Heart left ventricle (tissue), 13 donors: ENCODE results near the gene MMP10.

Source experiments
- POLR2A ChIP-seq, 2 donors: fragments of 450-650 bp; IDR thresholded peaks; one replicate each; pipeline ENCODE4 v1.6.1; 2017; ENCODE audit warnings: antibody characterized with exemption in 2 of 2, mild to moderate bottlenecking in 2 of 2, moderate library complexity in 2 of 2
- TF ChIP-seq, protein P1 (sequence below), 12 donors: fragments of 200-600 bp; sonication (generic) in 4 of 12; IDR thresholded peaks; one replicate each; pipeline versions ENCODE4 v1.5.0 to v1.8.0; 2018 to 2022; ENCODE audit warnings: antibody characterized with exemption in 12 of 12, mild to moderate bottlenecking in 5 of 12
- donor health status: ischemic (EF 13 %, LVEDD 7.1; RV severe dilation, severe dysfunction).
- donor health status: DM: no; HTN: yes; CAD: no.
- donor health status: DM: no; HTN: no; CAD: no.
- donor health status: ischemic (EF 25% LVEDD 6.9; RV normal size, moderate dysfunction).
- donor health status: ischemic (EF 25% LVEDD 5.7; RV mildly dilated, moderate dysfunction).
- donor health status: ischemic (EF 35%, LVEDD 5.7; RV mildly dilated, moderate dysfunction).
- donor health status: nonischemic (EF 11% LVEDD 7.7; RV severe dilation, severe dysfunction).
- donor health status: DM: yes; HTN: yes; CAD: no.
- donor health status: PGD.
- donor health status: ischemic (EF 29% LVEDD 5.4; RV normal size, mild dysfunction).
- donor health status: nonischemic (EF 23%, LVEDD 6.1; RV moderate dilation, normal function).

DNA sequence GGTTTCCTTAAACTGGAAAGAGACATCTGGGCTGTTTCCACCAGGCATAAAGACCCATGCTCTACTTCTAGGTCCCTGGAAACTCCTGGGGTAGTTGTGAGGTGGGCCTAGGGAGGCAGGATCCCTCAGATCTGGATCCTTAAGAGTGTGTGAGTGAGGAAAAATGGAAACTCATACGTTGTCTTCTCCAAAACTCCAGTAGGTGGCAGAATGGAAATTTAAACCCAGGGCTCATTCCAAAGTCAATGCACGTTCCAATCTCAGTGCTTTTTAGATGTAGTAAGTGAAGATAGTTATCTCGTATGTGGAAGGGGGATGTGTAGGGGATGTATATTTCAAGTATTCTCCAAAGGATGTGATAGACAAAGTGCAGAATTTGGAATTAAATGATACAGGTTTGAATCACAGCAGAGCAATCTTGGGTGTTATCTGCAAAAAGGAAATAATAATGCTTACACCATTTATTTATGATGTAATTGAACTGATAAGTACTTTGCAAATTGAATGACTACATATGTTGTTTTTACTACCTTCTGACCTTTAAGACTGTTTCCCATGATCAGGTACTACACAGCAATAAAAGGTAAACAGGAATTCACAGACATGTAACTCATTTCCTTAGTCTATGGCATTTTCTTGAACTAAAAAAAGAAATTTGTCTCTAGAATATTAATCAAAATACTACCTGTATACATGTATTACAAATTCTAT is 30.7 kb upstream of the MMP10 start:
- TF ChIP-seq, protein P1, sequence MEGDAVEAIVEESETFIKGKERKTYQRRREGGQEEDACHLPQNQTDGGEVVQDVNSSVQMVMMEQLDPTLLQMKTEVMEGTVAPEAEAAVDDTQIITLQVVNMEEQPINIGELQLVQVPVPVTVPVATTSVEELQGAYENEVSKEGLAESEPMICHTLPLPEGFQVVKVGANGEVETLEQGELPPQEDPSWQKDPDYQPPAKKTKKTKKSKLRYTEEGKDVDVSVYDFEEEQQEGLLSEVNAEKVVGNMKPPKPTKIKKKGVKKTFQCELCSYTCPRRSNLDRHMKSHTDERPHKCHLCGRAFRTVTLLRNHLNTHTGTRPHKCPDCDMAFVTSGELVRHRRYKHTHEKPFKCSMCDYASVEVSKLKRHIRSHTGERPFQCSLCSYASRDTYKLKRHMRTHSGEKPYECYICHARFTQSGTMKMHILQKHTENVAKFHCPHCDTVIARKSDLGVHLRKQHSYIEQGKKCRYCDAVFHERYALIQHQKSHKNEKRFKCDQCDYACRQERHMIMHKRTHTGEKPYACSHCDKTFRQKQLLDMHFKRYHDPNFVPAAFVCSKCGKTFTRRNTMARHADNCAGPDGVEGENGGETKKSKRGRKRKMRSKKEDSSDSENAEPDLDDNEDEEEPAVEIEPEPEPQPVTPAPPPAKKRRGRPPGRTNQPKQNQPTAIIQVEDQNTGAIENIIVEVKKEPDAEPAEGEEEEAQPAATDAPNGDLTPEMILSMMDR (IDR thresholded peaks at IDR 0.05) = peak in 6 of 12 donors; percentile 10 to 28 (median 13)
- TF ChIP-seq POLR2A (IDR thresholded peaks at IDR 0.05) = no peak
